ENCODE results near the gene LRIT2. TPM values are rescaled to one million over a fixed set of nuclear protein-coding genes. Genes with fewer than 3 reads are reported as not detected.

LRIT2 gene, protein sequence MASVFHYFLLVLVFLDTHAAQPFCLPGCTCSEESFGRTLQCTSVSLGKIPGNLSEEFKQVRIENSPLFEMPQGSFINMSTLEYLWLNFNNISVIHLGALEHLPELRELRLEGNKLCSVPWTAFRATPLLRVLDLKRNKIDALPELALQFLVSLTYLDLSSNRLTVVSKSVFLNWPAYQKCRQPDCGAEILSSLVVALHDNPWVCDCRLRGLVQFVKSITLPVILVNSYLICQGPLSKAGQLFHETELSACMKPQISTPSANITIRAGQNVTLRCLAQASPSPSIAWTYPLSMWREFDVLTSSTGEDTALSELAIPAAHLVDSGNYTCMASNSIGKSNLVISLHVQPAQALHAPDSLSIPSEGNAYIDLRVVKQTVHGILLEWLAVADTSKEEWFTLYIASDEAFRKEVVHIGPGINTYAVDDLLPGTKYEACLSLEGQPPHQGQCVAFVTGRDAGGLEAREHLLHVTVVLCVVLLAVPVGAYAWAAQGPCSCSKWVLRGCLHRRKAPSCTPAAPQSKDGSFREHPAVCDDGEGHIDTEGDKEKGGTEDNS
- total RNA-seq: under 1 TPM in 1 of 2 donors, not detected in 1; 0.06 TPM
- long read RNA-seq: 0 reads

DNA sequence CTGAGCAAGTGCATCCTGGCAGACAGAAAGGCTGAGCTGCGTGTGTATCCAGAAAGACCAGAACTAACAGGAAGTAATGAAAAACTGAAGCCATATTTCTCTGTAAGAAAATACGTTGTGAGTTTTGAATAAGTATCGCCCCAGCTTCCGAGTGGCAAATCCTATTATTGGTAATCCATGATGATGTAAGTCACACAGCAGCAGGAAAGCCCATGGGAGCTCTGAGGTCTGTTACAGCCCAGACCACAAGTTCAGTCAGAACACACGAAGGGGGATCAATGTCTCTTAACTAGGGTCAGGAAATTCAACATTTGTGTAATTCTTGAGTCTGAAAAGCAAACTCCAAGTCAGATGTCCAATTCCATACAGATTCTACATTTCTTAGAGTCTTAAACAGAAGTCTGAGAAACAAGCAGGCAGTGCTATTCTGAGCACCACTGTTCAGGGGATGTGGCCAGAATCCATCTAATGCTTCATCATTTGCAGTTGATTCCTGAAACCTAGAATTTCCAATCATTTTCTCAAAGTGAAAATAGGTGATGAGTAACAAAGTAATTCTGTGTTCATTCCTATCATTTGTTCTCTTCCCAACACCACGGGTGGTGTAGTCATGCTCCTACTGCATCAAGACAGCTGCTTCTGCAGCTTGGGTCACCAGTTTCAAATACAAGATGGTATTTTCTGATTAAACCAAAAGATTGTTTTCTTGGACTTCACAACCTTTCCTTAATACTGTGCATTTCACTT lies at the start of gene LRIT2:
Gene LRIT2, minus strand, starts transcription at position 118 of the 747 bp plus-strand sequence. Its CDS starts 24 bp downstream, at position 94.
- intact Hi-C loops (cut with DNase I): no loop called here
- ATAC-seq: no peak
- DNase-seq: no peak

GRCh38 chr10:84270708-84271107 lies 45.4 kb upstream of the LRIT2 start:
- DNase-seq (no peak), ATAC-seq (no peak)
- intact Hi-C loops (cut with DNase I): no loop called here

DNA sequence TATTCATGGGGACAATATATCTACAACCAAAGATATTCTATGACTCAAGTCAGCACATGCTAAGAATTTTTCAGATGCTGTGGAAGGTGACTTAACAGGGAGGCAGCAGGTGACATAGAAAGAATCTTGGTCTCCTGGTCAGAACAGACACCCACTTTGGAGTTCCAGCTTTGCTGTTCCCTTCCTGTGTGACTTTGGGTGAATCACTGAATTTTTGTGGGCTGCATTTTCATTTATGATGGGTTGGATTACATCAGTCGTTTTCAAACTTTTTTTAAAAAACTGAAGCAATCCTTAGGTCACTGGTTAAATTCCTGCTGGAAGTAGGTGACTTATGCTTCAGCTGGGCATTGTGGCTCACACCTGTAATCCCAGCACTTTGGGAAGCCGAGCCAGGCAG lies 44.4 kb upstream of the LRIT2 start:
- DNase-seq: no peak
- intact Hi-C loops (cut with DNase I): no loop called here
- no peak for ATAC-seq

DNA sequence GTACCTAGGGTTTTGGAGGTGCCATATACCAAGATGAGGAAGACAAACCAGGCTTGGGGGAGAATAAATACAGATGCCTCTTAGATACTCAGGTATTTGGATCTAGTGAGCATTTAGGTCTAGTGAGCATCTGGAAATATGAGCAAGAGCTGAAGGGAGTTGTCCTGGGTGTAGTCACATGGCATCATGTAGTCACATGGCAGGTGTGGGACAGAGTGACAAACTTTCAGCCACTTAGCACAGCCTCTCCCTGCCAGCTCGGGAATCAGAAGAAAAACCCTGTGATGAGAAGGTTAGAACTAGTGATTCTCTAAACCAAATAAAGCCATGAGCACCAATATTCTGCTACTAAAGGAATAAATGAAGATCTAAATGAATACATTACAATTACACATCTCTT lies 43.8 kb upstream of the LRIT2 start:
- intact Hi-C loops (cut with DNase I): no loop called here
- DNase-seq (no peak), ATAC-seq (no peak)

- intact Hi-C loops (cut with DNase I): no loop called here
- ATAC-seq (no peak), DNase-seq (peak; percentile 52)
These were observed 42.3 kb upstream of the LRIT2 start for GRCh38 chr10:84267503-84268126.

- DNase-seq: no peak
- intact Hi-C loops (cut with DNase I): loop anchor here (2.0 kb wide), 1 partner anchor 271 kb away; no protein-coding TSS in a partner anchor
- no peak for ATAC-seq
These were observed 40.1 kb upstream of the LRIT2 start for GRCh38 chr10:84265418-84265817.

GRCh38 chr10:84264611-84265141 lies 39.3 kb upstream of the LRIT2 start:
- peak; percentile 90 to 94 for ATAC-seq
- intact Hi-C loops (cut with DNase I): loop anchor here (2.0 to 5.0 kb wide), 2 partner anchors 108 to 272 kb away; no protein-coding TSS in a partner anchor
- peak; percentile 67 for DNase-seq

DNA sequence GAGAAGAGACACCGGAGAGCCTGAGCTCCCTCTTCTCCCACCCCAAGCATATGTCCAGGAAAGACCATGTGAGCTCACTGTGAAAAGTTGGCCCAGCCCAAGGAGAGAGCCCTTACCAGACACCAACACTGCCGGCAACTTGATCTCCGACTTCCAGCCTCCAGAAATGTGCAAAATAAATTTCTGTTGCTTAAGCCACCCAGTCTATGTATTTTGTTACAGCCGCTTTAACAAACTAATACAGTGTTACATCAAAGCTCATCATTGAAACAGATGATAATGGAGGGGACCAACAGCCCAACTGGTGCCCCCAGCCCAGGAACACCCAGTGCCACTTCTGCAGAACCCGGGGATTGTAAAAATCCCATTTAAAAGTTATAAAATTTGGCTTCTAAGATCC lies 38.4 kb upstream of the LRIT2 start:
- ATAC-seq (no peak), DNase-seq (no peak)
- intact Hi-C loops (cut with DNase I): loop anchor here (2.0 to 5.0 kb wide), 2 partner anchors 109 to 273 kb away; no protein-coding TSS in a partner anchor

DNA sequence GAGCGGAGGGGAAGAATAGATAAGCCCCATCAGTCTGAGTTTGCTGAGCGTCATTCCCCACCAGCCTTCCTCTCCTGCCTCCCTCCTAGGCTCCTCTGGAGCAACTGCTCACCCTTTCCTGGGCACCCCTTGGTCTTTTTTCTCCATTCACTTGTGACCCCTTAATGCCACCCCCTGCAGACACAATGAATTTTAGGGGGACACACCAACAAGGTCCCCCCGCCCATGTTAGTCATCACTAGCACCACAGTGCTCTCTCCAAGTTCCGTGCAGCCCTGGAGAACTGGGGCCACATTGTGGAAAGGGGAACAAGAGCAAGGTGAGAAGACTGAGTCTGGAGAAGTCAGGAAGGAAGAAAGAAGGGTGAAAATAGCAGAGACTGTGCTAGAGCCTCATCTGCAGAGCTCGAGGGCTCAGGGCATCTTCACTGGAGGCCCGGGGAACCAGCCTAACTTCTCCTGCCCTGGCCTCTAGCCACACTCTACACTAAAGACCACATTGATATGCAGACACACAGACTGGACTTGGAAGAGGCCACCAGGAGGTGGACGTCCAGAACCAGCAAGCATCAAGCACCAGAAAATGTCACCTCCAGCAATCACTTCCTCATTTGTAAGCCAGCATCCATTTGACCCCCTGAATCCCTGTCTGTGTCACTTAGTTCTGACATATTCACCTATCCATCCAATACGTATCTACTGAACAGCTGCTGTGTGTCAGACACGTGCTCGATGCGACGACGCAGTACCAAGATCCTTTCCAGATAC lies 37.0 kb upstream of the LRIT2 start:
- DNase-seq (no peak), ATAC-seq (no peak)
- intact Hi-C loops (cut with DNase I): loop anchor here in 1 of 2 donors (5.0 kb wide), 1 partner anchor 110 kb away; no protein-coding TSS in a partner anchor

DNA sequence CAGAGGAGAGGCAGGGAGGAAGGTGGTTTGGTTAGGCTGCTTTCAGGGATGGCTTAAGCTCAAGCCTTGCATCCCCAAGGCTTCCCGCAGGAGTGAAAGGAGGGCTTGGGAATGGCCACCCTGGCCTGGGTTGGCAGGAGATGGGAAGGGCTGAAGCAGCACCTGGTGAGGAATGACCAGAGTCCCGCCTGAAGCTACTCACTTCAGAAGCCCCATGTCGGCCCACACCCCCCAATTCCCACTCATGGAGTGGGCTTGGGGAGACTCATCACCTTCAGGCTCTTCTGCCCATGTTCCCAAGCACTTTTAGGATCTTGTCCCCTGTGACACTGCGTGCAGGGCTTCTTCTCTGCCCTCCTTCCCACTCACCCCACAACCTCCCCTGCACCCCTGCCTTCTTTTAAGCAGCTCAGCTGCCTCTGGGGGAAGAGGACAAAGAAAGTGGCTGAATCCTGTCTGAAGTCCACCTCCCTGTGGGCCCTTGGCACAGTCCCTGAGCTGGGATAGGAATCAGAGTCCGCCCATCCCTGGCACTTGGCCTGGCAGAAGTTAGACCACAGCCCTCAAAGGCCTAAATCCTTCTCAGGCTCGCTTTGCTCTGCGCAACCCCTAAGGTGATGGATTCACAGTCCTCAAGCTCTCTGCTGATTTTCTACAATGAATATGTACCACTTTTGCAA lies 36.0 kb upstream of the LRIT2 start:
- ATAC-seq: no peak
- DNase-seq: no peak
- intact Hi-C loops (cut with DNase I): loop anchor here in 1 of 2 donors (5.0 kb wide), 1 partner anchor 111 kb away; no protein-coding TSS in a partner anchor

DNA sequence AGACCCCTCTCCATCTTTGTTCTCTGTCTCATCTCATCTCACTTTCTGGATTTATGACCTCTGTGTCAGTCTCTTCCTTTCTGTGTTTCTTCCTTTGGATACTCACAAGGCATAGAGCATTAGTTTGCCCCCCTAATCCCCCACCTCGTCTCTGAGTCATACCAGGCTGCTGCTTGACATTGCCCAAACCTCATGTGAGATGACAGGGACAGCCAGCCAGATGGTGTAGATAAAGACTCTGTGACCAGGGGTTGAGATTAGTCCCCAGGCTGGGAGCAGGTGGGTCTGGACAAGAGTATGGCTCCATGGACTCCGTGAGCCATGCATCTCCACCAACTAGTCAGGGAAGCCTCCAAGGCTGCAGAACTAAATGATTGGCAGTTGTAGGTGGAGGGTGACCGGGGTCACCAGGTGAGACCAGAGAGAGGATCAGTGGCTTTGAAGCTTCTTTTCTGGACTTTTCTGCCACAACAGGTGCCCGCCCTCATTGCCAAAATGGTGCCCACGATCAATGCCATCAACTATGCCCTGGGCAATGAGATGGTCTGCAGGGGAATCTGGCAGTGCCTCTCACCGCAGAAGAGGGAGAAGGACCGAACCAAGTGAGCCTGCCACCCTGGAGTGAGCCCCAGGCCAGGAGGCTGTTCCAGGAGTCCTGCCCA lies 32.8 kb upstream of the LRIT2 start:
- intact Hi-C loops (cut with DNase I): no loop called here
- no peak for DNase-seq
- no peak for ATAC-seq

GRCh38 chr10:84257343-84258020 lies 32.1 kb upstream of the LRIT2 start:
- ATAC-seq (no peak), DNase-seq (no peak)
- intact Hi-C loops (cut with DNase I): no loop called here

GRCh38 chr10:84256510-84257342 lies 31.4 kb upstream of the LRIT2 start:
- DNase-seq: peak; percentile 75
- ATAC-seq: peak; percentile 69 to 77
- intact Hi-C loops (cut with DNase I): no loop called here

DNA sequence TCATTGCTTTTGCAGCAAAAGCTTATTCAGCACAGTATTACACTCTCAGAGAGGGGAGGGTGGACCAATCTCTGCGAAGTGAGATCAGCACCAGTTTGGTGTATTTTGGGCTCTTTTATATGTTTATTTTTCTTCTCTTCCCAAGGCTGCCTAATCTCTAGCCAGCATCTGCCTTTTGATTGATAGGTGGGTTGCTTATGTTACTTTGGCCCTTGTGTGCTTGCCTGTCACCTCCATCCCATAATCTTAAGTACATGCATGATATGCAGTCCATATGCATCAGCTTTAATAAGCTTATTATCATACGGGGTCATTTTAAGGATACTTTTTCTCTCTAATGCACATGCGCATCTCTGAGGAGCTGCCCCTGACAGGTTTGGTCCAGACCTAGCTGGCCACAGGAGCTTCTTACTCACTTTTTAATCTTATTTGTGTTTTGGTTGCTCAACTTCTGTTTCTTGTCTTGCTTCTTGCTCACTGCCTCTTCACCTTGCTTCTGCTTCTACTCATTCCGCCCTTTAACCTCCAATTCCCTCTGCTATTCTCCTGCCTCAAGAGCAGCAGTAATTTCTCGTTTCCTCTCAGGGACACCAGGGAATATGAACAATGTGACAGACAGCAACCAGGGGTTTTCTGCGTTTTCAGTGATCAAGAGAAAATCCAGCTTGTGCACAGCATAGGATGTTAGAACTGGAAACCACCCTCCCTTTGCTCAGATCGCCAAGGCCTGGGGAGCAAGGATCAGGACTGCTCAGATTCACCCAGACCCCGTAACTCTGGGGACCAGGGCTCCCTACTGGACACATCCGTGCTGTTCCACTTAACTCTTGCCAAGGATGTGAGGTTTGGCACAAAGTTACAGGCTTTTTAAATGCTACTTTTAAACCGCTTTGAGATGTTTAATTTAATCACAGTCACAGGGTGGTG lies 29.5 kb upstream of the LRIT2 start:
- DNase-seq: no peak
- intact Hi-C loops (cut with DNase I): no loop called here
- ATAC-seq: no peak

GRCh38 chr10:84248794-84249193 lies 23.4 kb upstream of the LRIT2 start:
- no peak for ATAC-seq
- DNase-seq: no peak
- intact Hi-C loops (cut with DNase I): no loop called here
